Erythroblast (primary cell): ENCODE data around the gene NLRP6.

Source experiments
- GATA1 ChIP-seq: IDR thresholded peaks from 2 replicates; pipeline ENCODE4 v1.6.1; 2011; ENCODE audit warnings: low read depth, mild to moderate bottlenecking, control low read depth, low read length, moderate library complexity
- POLR2A ChIP-seq: IDR thresholded peaks from 2 replicates; pipeline ENCODE4 v1.6.1; 2011; ENCODE audit warnings: mild to moderate bottlenecking, low read length

- TF ChIP-seq POLR2A (no peak), GATA1 (no peak)
Measured at GRCh38 chr11:255816-256215, 22.4 kb upstream of the NLRP6 start.
